T-helper 1 cell treated with Interleukin-12 subunit alpha and Interleukin-12 subunit beta and Interleukin-4 antibody, amounts not matched to agents 30 μg/mL and 1 μg/mL, for 36 hours (primary cell): ENCODE data around the gene MPPED2.

Experiments used
- H3K27ac Mint-ChIP-seq: one replicate; pipeline ENCODE4 v1.8.0; 2021; ENCODE audit warnings: mild to moderate bottlenecking, mixed read lengths
- H3K27me3 Mint-ChIP-seq: one replicate; pipeline ENCODE4 v1.8.0; 2021; ENCODE audit warnings: low read depth, mixed read lengths
- H3K36me3 Mint-ChIP-seq: one replicate; pipeline ENCODE4 v1.8.0; 2021; ENCODE audit warnings: low read depth, mixed read lengths
- H3K4me1 Mint-ChIP-seq: one replicate; pipeline ENCODE4 v1.8.0; 2021; ENCODE audit warnings: low read depth, mixed read lengths
- H3K4me3 Mint-ChIP-seq: one replicate; pipeline ENCODE4 v1.8.0; 2021; ENCODE audit warnings: mild to moderate bottlenecking, moderate library complexity, mixed read lengths
- H3K9me3 Mint-ChIP-seq: one replicate; pipeline ENCODE4 v1.8.0; 2021; ENCODE audit warnings: mixed read lengths

The MPPED2 gene

DNA sequence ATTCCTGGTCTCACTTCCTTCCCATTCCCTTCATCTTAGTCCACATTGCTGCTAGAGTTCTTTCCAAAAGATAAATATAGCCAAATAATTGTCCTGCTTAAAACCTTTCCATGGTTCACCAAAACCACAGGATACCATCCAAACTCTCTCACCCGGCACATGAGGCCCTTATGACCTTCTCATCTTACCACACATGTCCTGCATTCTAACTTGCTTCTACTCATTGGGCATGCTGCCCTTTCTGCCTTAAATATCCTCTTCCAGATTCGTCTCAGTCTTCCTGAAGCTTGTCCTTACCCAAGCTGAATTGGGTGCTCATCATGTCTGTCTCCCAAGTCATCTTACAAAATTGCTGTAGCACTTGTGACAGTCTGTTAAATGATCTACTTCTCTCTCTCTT lies 114.9 kb downstream of the MPPED2 start:
- Mint-ChIP-seq H3K4me1 (no peaks in the 10 kb centered on the region), H3K27me3 (no peaks in the 10 kb centered on the region), H3K4me3 (no peak overlapping the region), H3K9me3 (no peaks in the 10 kb centered on the region), H3K36me3 (no peaks in the 10 kb centered on the region), H3K27ac (no peak overlapping the region)

DNA sequence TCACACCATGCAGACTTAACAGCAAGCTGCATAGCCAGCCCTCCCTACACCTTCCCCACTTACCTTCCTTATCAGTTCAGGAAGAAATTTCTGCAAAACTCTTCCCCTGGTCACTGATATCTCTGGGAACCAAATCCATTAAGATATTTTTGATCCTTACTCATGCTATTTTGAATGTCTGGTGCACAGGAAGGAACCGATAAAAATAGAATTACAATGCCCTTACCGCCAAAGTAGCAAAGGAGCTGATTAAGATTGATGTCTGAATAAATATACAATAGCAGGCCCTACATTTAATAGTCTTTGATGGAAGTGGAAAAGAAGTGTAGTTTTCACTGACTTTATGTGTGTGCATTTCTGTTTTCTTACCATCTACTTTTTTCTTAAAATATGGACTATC lies 117.3 kb downstream of the MPPED2 start:
- no peak overlapping the region for H3K27ac Mint-ChIP-seq
- no peak overlapping the region for H3K4me3 Mint-ChIP-seq
- H3K4me1 Mint-ChIP-seq: no peaks in the 10 kb centered on the region
- H3K36me3 Mint-ChIP-seq: no peaks in the 10 kb centered on the region
- no peaks in the 10 kb centered on the region for H3K27me3 Mint-ChIP-seq
- H3K9me3 Mint-ChIP-seq: no peaks in the 10 kb centered on the region

DNA sequence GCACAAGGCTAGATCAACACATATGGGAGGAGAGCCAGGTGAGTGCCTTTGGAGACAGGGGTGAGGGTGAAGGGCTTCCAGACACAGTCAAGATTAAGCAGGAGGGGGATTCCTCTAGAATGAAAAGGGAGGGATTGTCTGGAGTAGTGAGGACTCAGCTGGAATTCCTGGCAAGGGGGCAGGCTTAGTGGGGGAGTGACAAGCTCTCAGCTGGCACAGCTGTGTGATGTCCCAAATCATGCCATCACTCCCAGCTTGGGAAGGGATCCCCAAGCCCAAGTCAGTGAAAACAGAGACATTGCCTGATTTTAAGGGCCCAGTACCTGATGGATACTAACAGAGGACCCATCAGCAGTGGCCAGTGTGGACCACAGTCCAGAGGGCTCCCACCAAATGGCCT lies 119.0 kb downstream of the MPPED2 start:
- no peaks in the 10 kb centered on the region for H3K36me3 Mint-ChIP-seq

GRCh38 chr11:30465623-30466022 lies 120.5 kb downstream of the MPPED2 start:
- H3K4me1 Mint-ChIP-seq: peaks cover 2% of the 10 kb centered on the region
- no peaks in the 10 kb centered on the region for H3K27me3 Mint-ChIP-seq
- no peaks in the 10 kb centered on the region for H3K36me3 Mint-ChIP-seq
- no peaks in the 10 kb centered on the region for H3K9me3 Mint-ChIP-seq
- H3K27ac Mint-ChIP-seq: no peak overlapping the region
- H3K4me3 Mint-ChIP-seq: no peak overlapping the region

More for the DNA sequence above, 119.0 kb downstream of the MPPED2 start:
- Mint-ChIP-seq H3K27me3 (no peaks in the 10 kb centered on the region), H3K4me1 (no peaks in the 10 kb centered on the region), H3K27ac (no peak overlapping the region), H3K9me3 (no peaks in the 10 kb centered on the region), H3K4me3 (no peak overlapping the region)

- H3K27ac Mint-ChIP-seq: no peak overlapping the region
- no peaks in the 10 kb centered on the region for H3K27me3 Mint-ChIP-seq
- no peaks in the 10 kb centered on the region for H3K36me3 Mint-ChIP-seq
- H3K4me1 Mint-ChIP-seq: peaks cover 2% of the 10 kb centered on the region
- no peaks in the 10 kb centered on the region for H3K9me3 Mint-ChIP-seq
- no peak overlapping the region for H3K4me3 Mint-ChIP-seq
These were observed 121.0 kb downstream of the MPPED2 start for GRCh38 chr11:30465192-30465591.

DNA sequence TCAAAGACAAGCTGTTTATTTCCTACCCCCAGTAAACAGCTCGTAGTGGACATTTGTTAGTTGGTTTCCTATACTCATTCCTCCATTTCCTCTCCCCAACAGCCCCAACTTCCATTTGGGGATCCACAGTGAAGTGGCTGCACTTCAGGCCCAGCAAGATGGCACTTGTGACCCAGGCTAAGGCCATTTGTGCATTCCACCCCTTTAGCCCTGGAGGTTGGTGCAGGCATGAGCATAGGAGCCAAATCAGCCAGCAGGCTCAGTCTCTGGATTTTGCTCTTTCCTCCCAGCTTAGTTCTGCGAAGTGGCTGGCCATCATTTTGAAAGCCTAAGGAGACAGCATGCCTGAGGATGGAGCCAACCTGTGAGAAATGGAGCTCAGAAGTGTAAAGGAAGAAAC lies 122.9 kb downstream of the MPPED2 start:
- H3K27me3 Mint-ChIP-seq: no peaks in the 10 kb centered on the region
- no peaks in the 10 kb centered on the region for H3K36me3 Mint-ChIP-seq
- no peak overlapping the region for H3K4me3 Mint-ChIP-seq

DNA sequence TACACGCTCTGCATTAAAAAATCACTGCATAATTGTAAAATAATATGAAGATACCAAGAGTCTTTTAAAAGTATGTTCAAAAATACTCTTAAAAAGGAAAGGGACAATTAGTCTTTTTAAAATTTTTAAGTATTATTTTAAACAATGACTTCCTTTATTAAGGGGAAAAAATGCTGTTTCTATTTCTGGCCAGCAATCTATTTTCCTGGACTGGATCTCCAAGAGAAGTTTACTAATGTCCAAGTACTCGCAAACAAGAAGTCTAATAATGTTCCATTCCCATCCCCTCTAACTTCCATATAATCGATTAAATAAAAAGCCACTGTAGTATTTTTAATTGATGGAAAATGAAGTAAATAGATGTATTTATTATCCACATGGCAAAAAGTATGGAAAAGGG lies 123.7 kb downstream of the MPPED2 start:
- Mint-ChIP-seq H3K36me3 (no peaks in the 10 kb centered on the region), H3K9me3 (no peaks in the 10 kb centered on the region), H3K27me3 (no peaks in the 10 kb centered on the region), H3K4me1 (peaks cover 2% of the 10 kb centered on the region), H3K4me3 (no peak overlapping the region), H3K27ac (no peak overlapping the region)

More for the DNA sequence above, 122.9 kb downstream of the MPPED2 start:
- Mint-ChIP-seq H3K9me3 (no peaks in the 10 kb centered on the region), H3K4me1 (peaks cover 2% of the 10 kb centered on the region), H3K27ac (no peak overlapping the region)

- H3K4me3 Mint-ChIP-seq: no peak overlapping the region
- H3K36me3 Mint-ChIP-seq: no peaks in the 10 kb centered on the region
- no peaks in the 10 kb centered on the region for H3K27me3 Mint-ChIP-seq
- no peaks in the 10 kb centered on the region for H3K9me3 Mint-ChIP-seq
- H3K4me1 Mint-ChIP-seq: peaks cover 2% of the 10 kb centered on the region
- H3K27ac Mint-ChIP-seq: no peak overlapping the region
These were observed 126.3 kb downstream of the MPPED2 start for GRCh38 chr11:30459821-30460220.

DNA sequence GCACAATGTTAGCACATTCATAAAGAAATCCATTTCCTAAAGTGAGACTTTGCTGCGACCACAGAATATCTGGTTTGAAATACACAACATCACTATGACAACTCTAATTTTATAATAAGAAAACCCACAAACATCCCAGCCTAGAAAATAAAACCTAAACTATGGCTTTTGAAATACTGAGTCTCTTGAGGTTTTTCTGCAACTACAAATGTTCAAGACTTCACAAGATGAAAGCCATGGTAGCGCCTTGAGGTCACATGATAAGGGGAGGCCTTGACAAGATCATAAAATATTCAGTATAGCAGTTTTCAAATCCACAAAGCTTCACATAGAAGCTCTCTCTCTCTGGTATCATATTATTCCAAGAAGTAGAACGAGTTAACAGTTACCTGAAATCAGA lies 126.8 kb downstream of the MPPED2 start:
- no peak overlapping the region for H3K4me3 Mint-ChIP-seq
- H3K27ac Mint-ChIP-seq: no peak overlapping the region
- H3K27me3 Mint-ChIP-seq: no peaks in the 10 kb centered on the region
- H3K36me3 Mint-ChIP-seq: no peaks in the 10 kb centered on the region
- H3K9me3 Mint-ChIP-seq: no peaks in the 10 kb centered on the region
- H3K4me1 Mint-ChIP-seq: peaks cover 2% of the 10 kb centered on the region

DNA sequence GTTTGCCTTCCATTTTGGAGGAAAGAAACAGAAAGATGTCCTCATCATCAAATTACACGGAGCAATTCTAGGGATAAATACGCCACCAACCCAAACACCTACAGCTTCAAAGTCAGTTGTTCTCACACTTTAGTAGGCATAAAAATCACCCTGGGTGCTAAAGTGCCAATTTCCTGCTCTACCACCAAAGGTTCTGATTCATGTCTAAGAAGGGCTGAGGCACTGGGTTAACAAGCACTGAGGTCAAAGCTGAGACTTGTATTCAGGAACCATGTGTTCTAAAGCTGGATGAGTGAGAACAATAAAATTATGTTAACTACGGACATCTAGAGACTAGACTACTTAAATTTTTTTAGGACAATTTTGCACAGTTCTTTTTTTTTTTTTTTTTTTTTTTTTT lies 127.6 kb downstream of the MPPED2 start:
- Mint-ChIP-seq H3K36me3 (no peaks in the 10 kb centered on the region), H3K27me3 (no peaks in the 10 kb centered on the region), H3K27ac (no peak overlapping the region), H3K4me1 (peaks cover 2% of the 10 kb centered on the region), H3K4me3 (no peak overlapping the region), H3K9me3 (no peaks in the 10 kb centered on the region)

DNA sequence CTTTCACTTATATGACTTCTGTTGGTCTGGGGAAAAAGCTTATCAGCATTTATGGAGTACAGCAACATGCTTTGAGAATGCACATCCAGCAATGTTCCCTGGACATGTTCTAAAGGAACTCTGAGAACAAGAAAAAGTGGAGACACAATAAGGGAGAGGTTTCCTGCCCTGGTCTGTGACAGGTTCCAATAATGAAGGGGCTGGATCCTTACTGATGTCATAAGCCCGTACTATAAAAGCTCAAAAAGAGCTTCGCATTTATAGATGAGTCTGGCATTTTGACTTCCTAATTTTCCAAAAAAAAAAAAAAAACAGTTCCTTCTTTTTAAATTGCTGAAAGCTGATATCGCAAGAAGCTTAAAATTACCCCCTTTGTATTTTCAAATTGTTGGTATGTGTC lies 129.1 kb downstream of the MPPED2 start:
- Mint-ChIP-seq H3K27ac (no peak overlapping the region), H3K4me3 (no peak overlapping the region), H3K9me3 (no peaks in the 10 kb centered on the region), H3K36me3 (no peaks in the 10 kb centered on the region), H3K4me1 (peaks cover 1% of the 10 kb centered on the region), H3K27me3 (no peaks in the 10 kb centered on the region)

- H3K4me3 Mint-ChIP-seq: no peak overlapping the region
These were observed 131.1 kb downstream of the MPPED2 start for GRCh38 chr11:30455025-30455424.

GRCh38 chr11:30454541-30454940 lies 131.6 kb downstream of the MPPED2 start:
- Mint-ChIP-seq H3K9me3 (no peaks in the 10 kb centered on the region), H3K27ac (no peak overlapping the region), H3K27me3 (no peaks in the 10 kb centered on the region), H3K4me3 (no peak overlapping the region), H3K36me3 (no peaks in the 10 kb centered on the region), H3K4me1 (no peaks in the 10 kb centered on the region)

More at GRCh38 chr11:30455025-30455424, 131.1 kb downstream of the MPPED2 start:
- H3K9me3 Mint-ChIP-seq: no peaks in the 10 kb centered on the region
- no peaks in the 10 kb centered on the region for H3K4me1 Mint-ChIP-seq
- no peaks in the 10 kb centered on the region for H3K36me3 Mint-ChIP-seq
- H3K27me3 Mint-ChIP-seq: no peaks in the 10 kb centered on the region
- no peak overlapping the region for H3K27ac Mint-ChIP-seq

GRCh38 chr11:30454111-30454510 lies 132.0 kb downstream of the MPPED2 start:
- no peaks in the 10 kb centered on the region for H3K27me3 Mint-ChIP-seq
- H3K4me3 Mint-ChIP-seq: no peak overlapping the region

DNA sequence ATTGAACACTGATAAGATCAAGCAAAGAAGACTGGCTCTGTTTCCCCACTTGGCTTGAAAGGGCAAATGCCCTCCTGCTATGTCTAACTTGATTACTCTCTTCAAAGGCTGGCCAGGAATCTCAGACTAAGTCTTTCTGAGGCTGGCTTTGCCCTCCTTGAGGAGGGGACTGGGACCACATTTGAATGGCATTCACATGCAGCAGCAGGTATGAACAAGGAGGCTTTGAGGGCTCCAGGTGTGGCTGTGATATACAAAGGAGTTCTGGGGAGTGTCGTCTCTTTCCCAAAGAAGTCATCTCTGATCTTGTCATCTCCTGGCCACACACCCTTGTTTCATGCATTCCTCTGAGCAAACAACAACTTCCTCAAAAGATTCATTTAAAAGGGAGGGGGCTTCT lies 132.4 kb downstream of the MPPED2 start:
- Mint-ChIP-seq H3K9me3 (no peaks in the 10 kb centered on the region), H3K27me3 (no peaks in the 10 kb centered on the region), H3K4me3 (no peak overlapping the region), H3K36me3 (no peaks in the 10 kb centered on the region), H3K4me1 (no peaks in the 10 kb centered on the region), H3K27ac (no peak overlapping the region)

More at GRCh38 chr11:30454111-30454510, 132.0 kb downstream of the MPPED2 start:
- no peak overlapping the region for H3K27ac Mint-ChIP-seq
- H3K9me3 Mint-ChIP-seq: no peaks in the 10 kb centered on the region
- no peaks in the 10 kb centered on the region for H3K36me3 Mint-ChIP-seq
- H3K4me1 Mint-ChIP-seq: no peaks in the 10 kb centered on the region

GRCh38 chr11:30452842-30453241 lies 133.3 kb downstream of the MPPED2 start:
- Mint-ChIP-seq H3K4me3 (no peak overlapping the region), H3K36me3 (no peaks in the 10 kb centered on the region), H3K9me3 (no peaks in the 10 kb centered on the region), H3K27me3 (no peaks in the 10 kb centered on the region), H3K27ac (no peak overlapping the region), H3K4me1 (no peaks in the 10 kb centered on the region)
